Gastroesophageal sphincter (tissue), 4 donors: ENCODE measurements around the gene CHRND. TPM values are rescaled to one million over a fixed set of nuclear protein-coding genes. Genes with fewer than 3 reads are reported as not detected.

ENCODE experiments used
- ATAC-seq: fragments of 150-250 bp; one replicate; pipeline ENCODE4 v1.9.1; 2016; ENCODE audit warnings: mild to moderate bottlenecking, moderate library complexity
- H3K27ac ChIP-seq, 4 donors: fragments of 200-600 bp; sonication (generic) in 3 of 4; 1 replicate in 3 of 4; 2 replicates in 1 of 4; pipeline ENCODE4 v1.5.1; 2016 to 2019
- H3K27me3 ChIP-seq: fragments of 200-600 bp; sonication (generic); one replicate; pipeline ENCODE4 v1.5.1; 2019
- H3K36me3 ChIP-seq, 2 donors: fragments of 200-600 bp; sonication (generic); one replicate each; pipeline ENCODE4 v1.5.1; 2019; ENCODE audit warnings: control low read depth in 1 of 2
- H3K4me1 ChIP-seq, 3 donors: fragments of 200-600 bp; sonication (generic); 1 replicate in 2 of 3; 2 replicates in 1 of 3; pipeline ENCODE4 v1.5.1; 2016 to 2019; ENCODE audit warnings: control low read depth in 2 of 3
- H3K4me3 ChIP-seq, 2 donors: fragments of 200-600 bp; sonication (generic); one replicate each; pipeline ENCODE4 v1.5.1; 2019; ENCODE audit warnings: mild to moderate bottlenecking in 1 of 2, moderate library complexity in 1 of 2
- H3K9me3 ChIP-seq, 3 donors: fragments of 200-600 bp; sonication (generic); one replicate each; pipeline ENCODE4 v1.5.1; 2017 to 2019; ENCODE audit warnings: control low read depth in 2 of 3
- EP300 ChIP-seq: sonication (generic); formaldehyde crosslinking; IDR thresholded peaks from one replicate; pipeline ENCODE4 v1.6.1; 2017; ENCODE audit warnings: antibody characterized with exemption, mild to moderate bottlenecking
- POLR2A ChIP-seq, 2 donors: fragments of 450-650 bp; IDR thresholded peaks; one replicate each; pipeline ENCODE4 v1.6.1; 2017; ENCODE audit warnings: antibody characterized with exemption in 2 of 2, mild to moderate bottlenecking in 2 of 2, moderate library complexity in 1 of 2
- POLR2AphosphoS5 ChIP-seq: sonication (generic); formaldehyde crosslinking; IDR thresholded peaks from one replicate; pipeline ENCODE4 v1.6.1; 2017; ENCODE audit warnings: antibody characterized with exemption
- WGBS, 2 donors: methylation state at CpG; one replicate each; pipeline ENCODE4 v1.1.5; 2018; ENCODE audit warnings: low coverage in 1 of 2; 5-methylcytosine and 5-hydroxymethylcytosine counted together
- total RNA-seq, 4 donors: library from RNA; depleted of rRNA; stranded (reverse); fragments of >200 nt; gene quantifications; one replicate each; pipeline ENCODE4 v1.1.0, GENCODE V29; 2016
- TF ChIP-seq, protein P1 (sequence below), 4 experiments: fragments of 200-600 bp in 2 of 4; fragments of 450-650 bp in 2 of 4; sonication (generic) in 1 of 4; IDR thresholded peaks; one replicate each; pipeline ENCODE4 v1.5.1; 2017 to 2019; ENCODE audit warnings: antibody characterized with exemption in 4 of 4, mild to moderate bottlenecking in 2 of 4, moderate library complexity in 2 of 4

CHRND gene
- total RNA-seq: not detected

DNA sequence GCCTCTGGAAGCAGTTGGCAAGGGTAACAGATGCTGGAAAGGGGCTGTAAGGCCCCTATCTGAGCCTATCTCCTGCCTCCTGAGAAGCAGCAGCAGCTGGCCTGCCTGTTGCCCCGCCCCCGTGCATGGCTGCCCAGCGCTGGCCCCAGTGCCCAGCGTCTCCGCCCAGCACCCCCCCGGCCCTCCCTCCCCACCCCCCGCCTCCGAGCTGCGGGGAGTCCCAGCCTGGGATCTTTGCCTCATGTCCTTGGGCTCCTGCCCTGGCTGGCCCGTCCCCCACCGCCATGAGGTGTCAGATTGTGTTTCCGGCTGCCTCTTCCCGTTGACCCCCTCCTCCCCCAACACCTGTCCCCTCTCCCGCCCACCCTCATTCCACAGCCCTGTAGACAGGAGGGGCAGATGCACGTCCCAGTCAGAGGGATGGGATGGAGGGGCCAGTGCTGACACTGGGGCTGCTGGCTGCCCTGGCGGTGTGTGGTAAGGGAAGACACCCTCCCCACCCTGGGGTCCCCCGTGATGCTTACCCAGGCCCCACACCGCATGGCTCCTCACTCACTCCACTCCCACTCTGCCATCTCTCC is at the start of gene CHRND:
Gene CHRND, plus strand, starts transcription at position 370 of the 581 bp plus-strand sequence. Its CDS starts 56 bp downstream, at position 426.
- TF ChIP-seq POLR2A (IDR thresholded peaks at IDR 0.05) (no peak), POLR2AphosphoS5 (no peak), EP300 (no peak)
- TF ChIP-seq, protein P1, sequence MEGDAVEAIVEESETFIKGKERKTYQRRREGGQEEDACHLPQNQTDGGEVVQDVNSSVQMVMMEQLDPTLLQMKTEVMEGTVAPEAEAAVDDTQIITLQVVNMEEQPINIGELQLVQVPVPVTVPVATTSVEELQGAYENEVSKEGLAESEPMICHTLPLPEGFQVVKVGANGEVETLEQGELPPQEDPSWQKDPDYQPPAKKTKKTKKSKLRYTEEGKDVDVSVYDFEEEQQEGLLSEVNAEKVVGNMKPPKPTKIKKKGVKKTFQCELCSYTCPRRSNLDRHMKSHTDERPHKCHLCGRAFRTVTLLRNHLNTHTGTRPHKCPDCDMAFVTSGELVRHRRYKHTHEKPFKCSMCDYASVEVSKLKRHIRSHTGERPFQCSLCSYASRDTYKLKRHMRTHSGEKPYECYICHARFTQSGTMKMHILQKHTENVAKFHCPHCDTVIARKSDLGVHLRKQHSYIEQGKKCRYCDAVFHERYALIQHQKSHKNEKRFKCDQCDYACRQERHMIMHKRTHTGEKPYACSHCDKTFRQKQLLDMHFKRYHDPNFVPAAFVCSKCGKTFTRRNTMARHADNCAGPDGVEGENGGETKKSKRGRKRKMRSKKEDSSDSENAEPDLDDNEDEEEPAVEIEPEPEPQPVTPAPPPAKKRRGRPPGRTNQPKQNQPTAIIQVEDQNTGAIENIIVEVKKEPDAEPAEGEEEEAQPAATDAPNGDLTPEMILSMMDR (IDR thresholded peaks at IDR 0.05): no peak
- Histone ChIP-seq H3K4me3 (no peak within 1 kb of the TSS), H3K27ac (no peak within 1 kb of the TSS), H3K27me3 (peaks cover 67% of the 10 kb centered on the region), H3K4me1 (peaks cover 0 to 44% (median 25%) of the 10 kb centered on the region in 3 donors), H3K9me3 (no peaks in the 10 kb centered on the region), H3K36me3 (no peaks in the 10 kb centered on the region)
- 51% methylated on average over 2 of the region's 18 CpGs; no CpG with 5 or more reads in 1 of the 2 donors for WGBS, 2 donors
- no peak for ATAC-seq

DNA sequence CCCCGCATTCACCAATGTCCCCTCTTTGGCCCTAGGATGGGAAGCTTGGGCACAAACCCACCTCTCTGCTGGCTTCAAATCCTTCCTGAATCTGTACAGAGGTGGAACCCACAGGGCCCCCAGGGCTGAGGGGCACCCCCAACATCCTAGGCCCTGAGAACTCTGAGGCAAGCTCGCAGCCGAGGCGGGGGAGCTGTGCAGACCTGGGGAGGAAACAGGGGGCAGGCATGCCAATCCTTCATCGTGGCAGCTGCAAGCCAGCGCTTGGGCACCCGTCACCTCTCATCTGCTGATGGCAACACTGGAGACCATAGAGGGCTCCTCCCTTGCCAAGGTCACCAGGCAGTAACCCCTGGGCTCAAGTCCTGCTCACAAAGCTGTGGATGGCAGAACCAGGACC is 49.2 kb upstream of the CHRND start:
- ATAC-seq: no peak
- H3K4me3 ChIP-seq: no peak overlapping the region
- no peaks in the 10 kb centered on the region for H3K36me3 ChIP-seq
- no peak overlapping the region for H3K27ac ChIP-seq
- peaks cover 74% of the 10 kb centered on the region for H3K27me3 ChIP-seq
- H3K9me3 ChIP-seq: peaks cover 0 to 8% (median 0%) of the 10 kb centered on the region in 3 donors
- H3K4me1 ChIP-seq: no peaks in the 10 kb centered on the region
- WGBS, 2 donors: 92 to 100% methylated on average over 1 to 6 of the region's 7 CpGs
- TF ChIP-seq, protein P1 (IDR thresholded peaks at IDR 0.05): no peak
- TF ChIP-seq EP300 (no peak), POLR2A (IDR thresholded peaks at IDR 0.05) (no peak), POLR2AphosphoS5 (no peak)

DNA sequence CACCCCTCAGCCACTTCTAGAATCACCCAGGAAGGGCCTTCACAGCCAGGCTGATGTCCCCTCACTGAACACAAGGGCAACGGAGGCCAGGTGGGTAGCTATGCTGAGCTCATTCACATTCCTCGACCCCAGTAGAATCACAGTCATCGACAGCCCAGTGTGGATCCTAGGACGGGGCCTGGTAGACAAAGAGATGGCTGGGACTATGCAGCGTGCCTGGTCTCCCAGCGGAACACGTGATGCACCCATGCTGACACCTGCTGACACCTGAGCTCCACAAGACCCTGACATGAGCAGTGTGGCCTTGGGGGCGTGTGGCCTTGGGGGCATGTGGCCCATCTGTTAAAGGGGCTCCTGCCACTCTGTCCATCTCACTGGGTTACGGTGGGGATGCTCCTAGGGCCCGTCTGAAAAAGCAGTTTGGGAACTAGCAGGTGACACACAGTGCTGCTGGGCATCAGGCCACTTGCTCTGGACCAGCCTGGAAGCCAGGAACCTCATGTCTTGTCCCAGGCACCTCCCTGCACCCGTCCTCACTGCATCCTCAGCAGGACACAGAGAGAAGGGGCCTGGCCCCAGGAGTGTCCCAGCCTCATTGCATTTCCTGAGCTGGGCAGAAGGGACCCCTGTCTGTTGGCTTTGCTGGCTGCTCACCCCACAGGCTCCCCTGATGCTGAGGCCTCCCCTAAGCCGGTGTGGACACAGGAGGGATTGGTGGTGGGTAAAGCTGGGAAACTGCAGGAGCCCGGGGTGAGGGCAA is 48.0 kb upstream of the CHRND start:
- no peak for TF ChIP-seq POLR2A (IDR thresholded peaks at IDR 0.05)
- no peak for TF ChIP-seq POLR2AphosphoS5
- no peak for TF ChIP-seq EP300
- TF ChIP-seq, protein P1 (IDR thresholded peaks at IDR 0.05): no peak
- Histone ChIP-seq H3K27me3 (peaks cover 77% of the 10 kb centered on the region), H3K36me3 (no peaks in the 10 kb centered on the region), H3K4me1 (no peaks in the 10 kb centered on the region), H3K9me3 (no peaks in the 10 kb centered on the region), H3K27ac (no peak overlapping the region), H3K4me3 (no peak overlapping the region)
- 80 to 100% methylated on average over 1 of the region's 13 CpGs for WGBS, 2 donors
- no peak for ATAC-seq

DNA sequence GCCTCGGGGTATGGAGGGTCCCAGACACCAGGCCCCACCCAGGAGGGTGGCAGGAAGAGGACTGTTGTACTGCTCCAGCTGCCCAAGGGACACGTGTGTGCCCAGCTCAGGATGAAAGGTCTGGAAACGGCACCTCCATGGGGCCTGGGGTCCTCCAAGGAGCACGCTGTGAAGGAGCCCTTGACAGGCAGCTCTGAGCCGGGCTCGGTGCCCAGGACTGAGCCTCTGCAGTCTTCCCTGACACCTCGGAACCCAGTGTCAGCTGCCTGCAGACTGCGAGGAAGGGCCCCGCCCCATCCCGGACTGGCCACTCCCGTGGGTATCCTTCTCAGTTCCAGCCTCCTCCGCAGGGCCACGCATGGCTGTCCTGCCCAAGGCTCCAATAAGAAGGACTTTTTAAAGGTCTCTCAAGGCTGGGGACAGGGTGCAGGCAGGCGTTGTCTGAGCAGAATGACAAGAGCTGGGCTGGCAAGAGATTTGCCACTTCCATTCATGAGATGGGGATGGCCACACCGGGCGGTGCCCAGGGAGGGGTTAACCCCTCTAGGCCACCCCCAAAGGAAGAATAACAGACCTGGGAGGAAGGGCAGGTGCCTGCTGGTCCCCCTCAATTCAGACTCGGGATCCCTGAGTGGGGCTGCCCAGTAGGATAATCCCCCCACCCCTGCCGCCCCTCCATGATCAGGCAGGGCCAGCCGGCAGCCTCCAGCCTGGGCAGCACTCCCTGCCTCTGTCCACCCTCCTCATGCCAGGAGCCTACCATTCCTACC is 47.2 kb upstream of the CHRND start:
- Histone ChIP-seq H3K9me3 (no peaks in the 10 kb centered on the region), H3K36me3 (no peaks in the 10 kb centered on the region), H3K27me3 (peaks cover 77% of the 10 kb centered on the region), H3K27ac (no peak overlapping the region), H3K4me1 (no peaks in the 10 kb centered on the region), H3K4me3 (no peak overlapping the region)
- no peak for ATAC-seq
- WGBS, 2 donors: 26 to 40% methylated on average over 1 to 4 of the region's 19 CpGs
- no peak for TF ChIP-seq POLR2A (IDR thresholded peaks at IDR 0.05)
- TF ChIP-seq EP300: no peak
- TF ChIP-seq POLR2AphosphoS5: no peak
- TF ChIP-seq, protein P1 (IDR thresholded peaks at IDR 0.05): no peak
